ENCODE measurements around the gene LRFN4. TPM values are rescaled to one million over a fixed set of nuclear protein-coding genes. Genes with fewer than 3 reads are reported as not detected.

The LRFN4 gene
- total RNA-seq, 6 experiments from 2014 or later = 0.48 to 4.7 (median 1.1) TPM

DNA sequence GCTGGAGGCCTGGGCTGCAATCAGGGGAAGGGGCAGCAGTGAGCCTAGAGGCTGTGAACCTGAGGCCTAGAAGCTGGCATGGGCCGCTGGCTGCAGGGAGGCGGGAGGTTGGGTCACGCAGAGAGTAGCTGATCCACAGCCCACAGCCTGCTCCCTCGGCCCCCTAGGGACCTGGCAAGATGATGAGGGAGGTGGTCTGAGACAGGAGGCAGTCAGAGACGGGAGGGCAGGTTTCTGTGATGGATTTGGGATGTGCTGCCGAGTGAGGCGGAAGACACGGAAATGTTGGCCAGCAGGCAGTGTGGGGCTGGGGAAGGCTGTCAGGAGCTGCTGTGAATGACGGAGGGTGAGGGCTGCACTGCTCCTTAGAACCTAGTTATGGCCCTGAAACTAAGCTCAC, 22.7 kb downstream of the LRFN4 start:
- no peak for TF ChIP-seq POLR2A (IDR thresholded peaks at IDR 0.05)
- TF ChIP-seq, protein P1, sequence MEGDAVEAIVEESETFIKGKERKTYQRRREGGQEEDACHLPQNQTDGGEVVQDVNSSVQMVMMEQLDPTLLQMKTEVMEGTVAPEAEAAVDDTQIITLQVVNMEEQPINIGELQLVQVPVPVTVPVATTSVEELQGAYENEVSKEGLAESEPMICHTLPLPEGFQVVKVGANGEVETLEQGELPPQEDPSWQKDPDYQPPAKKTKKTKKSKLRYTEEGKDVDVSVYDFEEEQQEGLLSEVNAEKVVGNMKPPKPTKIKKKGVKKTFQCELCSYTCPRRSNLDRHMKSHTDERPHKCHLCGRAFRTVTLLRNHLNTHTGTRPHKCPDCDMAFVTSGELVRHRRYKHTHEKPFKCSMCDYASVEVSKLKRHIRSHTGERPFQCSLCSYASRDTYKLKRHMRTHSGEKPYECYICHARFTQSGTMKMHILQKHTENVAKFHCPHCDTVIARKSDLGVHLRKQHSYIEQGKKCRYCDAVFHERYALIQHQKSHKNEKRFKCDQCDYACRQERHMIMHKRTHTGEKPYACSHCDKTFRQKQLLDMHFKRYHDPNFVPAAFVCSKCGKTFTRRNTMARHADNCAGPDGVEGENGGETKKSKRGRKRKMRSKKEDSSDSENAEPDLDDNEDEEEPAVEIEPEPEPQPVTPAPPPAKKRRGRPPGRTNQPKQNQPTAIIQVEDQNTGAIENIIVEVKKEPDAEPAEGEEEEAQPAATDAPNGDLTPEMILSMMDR (IDR thresholded peaks at IDR 0.05) = no peak
- Histone ChIP-seq H3K4me1 (peaks cover 0 to 86% (median 29%) of the 10 kb centered on the region in 4 donors), H3K4me3 (no peak overlapping the region), H3K27me3 (no peaks in the 10 kb centered on the region), H3K27ac (no peak overlapping the region), H3K9me3 (no peaks in the 10 kb centered on the region), H3K36me3 (no peaks in the 10 kb centered on the region)
- no peak for ATAC-seq
- WGBS (ENCODE audit: insufficient coverage, low coverage, low lambda C conversion rate, missing lambda C conversion rate) = 75% methylated on average over 6 of the region's 9 CpGs
- no peak for DNase-seq
- intact Hi-C loops (cut with DNase I) = no loop called here

DNA sequence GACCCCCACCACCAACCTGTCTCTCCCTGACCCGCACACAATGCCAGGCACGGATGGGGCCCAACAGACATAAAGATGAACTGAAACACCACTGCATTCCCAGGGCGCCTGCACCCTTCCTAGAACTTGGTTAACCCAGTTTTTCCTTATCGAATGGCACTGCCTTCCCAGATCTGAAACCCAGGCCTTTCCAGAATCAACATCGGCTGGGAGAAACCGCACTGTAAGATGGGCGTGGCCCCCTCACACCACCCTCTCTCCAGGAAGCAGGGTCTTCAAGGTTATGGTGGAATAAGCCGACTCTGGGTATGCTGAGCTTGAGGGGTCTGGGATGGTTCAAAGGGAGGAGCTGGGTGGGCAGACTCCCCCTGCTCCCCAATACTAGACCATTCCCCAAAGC, 23.1 kb downstream of the LRFN4 start:
- no peaks in the 10 kb centered on the region for H3K36me3 ChIP-seq
- TF ChIP-seq POLR2A (IDR thresholded peaks at IDR 0.05) = no peak
- TF ChIP-seq, protein P1 (IDR thresholded peaks at IDR 0.05) = no peak
- H3K9me3 ChIP-seq = no peaks in the 10 kb centered on the region
- DNase-seq = no peak
- H3K4me3 ChIP-seq = no peak overlapping the region
- no peaks in the 10 kb centered on the region for H3K27me3 ChIP-seq
- 80% methylated on average over 1 of the region's 8 CpGs for whole genome bisulfite sequencing (ENCODE audit: insufficient coverage, low coverage, low lambda C conversion rate, missing lambda C conversion rate)
- no peak overlapping the region for H3K27ac ChIP-seq
- intact Hi-C loops (cut with DNase I) = no loop called here
- H3K4me1 ChIP-seq = peaks cover 0 to 90% (median 31%) of the 10 kb centered on the region in 4 donors
- ATAC-seq = no peak

DNA sequence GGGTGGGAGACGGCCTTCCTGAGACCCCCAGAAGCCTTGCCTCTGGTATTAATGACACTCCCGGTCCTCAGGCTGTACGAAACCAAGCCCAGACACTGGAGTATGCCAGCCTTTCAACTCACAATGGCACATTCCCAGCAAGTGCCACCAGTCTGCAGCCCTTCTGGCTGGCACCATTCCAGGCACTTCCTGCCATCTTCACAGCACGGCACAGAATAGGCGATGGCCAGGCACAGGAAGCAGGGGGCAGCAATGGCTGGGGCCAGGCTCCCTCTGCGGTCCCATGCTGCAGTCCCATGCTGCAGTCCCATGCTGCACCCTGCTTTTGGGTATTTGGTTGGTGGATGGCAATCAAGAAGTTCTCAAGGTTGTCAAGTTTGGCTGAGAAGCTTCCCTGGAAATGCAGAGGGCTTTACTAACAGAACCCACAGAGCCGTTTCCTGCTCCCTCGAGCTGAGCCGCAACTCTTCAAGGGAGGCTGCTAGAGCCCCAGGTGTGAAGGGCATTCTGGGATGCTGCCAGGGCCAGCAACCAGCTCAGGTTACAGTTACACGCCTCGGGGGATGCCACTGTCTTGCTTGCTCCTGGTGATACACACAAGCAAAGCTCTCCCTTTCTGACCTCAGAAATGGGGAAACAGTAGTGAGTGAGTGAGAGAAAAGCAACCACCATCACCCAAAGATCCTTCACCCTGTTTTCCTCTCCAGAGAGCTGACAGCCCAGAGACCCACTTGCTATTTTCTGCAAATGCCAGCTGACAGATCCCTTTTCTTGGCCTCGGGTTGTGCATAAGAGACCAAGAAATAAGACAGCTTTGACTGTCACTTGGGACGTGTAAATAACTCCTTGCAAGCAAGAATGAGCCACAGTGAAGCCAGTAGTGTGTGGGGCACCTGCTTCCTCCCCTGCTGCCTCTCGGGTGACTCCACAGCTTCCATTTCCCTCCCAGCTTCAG, 23.9 kb downstream of the LRFN4 start:
- ATAC-seq (peak in 1 of 4 donors; percentile 6), DNase-seq (no peak)
- 40% methylated on average over 2 of the region's 14 CpGs for WGBS (ENCODE audit: insufficient coverage, low coverage, low lambda C conversion rate, missing lambda C conversion rate)
- Histone ChIP-seq H3K4me1 (peaks cover 0 to 98% (median 33%) of the 10 kb centered on the region in 4 donors), H3K9me3 (no peaks in the 10 kb centered on the region), H3K27ac (no peak overlapping the region), H3K4me3 (no peak overlapping the region), H3K27me3 (no peaks in the 10 kb centered on the region), H3K36me3 (no peaks in the 10 kb centered on the region)
- no peak for TF ChIP-seq POLR2A (IDR thresholded peaks at IDR 0.05)
- TF ChIP-seq, protein P1 (IDR thresholded peaks at IDR 0.05) = no peak
- intact Hi-C loops (cut with DNase I) = no loop called here

DNA sequence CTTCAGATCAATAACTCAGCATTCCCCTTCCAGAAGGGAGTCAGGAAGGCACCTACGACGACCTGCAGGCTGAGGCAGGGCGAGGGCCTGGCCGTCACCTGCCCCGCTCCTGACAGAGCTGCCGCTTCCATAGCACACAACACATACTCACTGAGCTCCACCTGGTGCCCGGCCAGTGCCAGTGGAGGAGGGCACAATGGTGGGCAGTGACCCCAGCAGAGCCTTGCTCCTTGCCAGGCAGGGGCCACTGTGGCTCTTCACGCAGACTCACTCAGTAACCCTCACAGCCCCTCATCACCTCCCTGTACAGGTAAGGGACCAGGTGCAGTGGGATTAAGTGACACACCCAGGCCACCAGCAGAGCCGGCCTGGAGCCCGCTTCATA, 24.6 kb downstream of the LRFN4 start:
- no peak overlapping the region for H3K4me3 ChIP-seq
- no peaks in the 10 kb centered on the region for H3K27me3 ChIP-seq
- H3K27ac ChIP-seq = no peak overlapping the region
- ATAC-seq (no peak), DNase-seq (no peak)
- H3K36me3 ChIP-seq = no peaks in the 10 kb centered on the region
- WGBS (ENCODE audit: insufficient coverage, low coverage, low lambda C conversion rate, missing lambda C conversion rate) = 93% methylated on average over 8 of the region's 10 CpGs
- TF ChIP-seq, protein P1 (IDR thresholded peaks at IDR 0.05) = no peak
- no peak for TF ChIP-seq POLR2A (IDR thresholded peaks at IDR 0.05)
- no peaks in the 10 kb centered on the region for H3K9me3 ChIP-seq
- intact Hi-C loops (cut with DNase I) = no loop called here
- H3K4me1 ChIP-seq = peaks cover 0 to 93% (median 33%) of the 10 kb centered on the region in 4 donors
